NCI-H2171 (cell line): ENCODE results near the gene TMEM236.
"Not testable (repeated sequence)": the region's sequence is repeated elsewhere in the genome, so short reads cannot be mapped to it uniquely, and the experiment has no call there.

Experiments used
- DNase-seq: peaks from one replicate; lab custom pipeline; 2025; lab: John Stamatoyannopoulos, UW

The TMEM236 gene, protein sequence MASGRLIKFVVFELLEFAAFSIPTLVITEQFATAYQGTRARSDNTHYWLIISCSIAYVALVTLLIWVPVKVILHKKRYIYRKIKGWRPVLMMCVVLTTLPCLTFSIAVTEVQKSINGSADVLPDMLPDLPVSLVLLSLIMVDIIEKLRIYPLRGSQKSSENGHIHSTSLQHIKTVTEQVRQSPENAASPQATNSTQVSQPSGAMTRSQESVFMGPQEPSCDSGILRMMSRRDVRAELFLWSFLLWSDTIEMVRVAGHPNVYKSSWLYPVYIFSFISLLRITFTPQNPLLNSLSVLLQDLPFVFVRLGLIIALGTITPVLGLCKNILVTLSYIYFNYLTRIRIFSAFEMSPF

DNA sequence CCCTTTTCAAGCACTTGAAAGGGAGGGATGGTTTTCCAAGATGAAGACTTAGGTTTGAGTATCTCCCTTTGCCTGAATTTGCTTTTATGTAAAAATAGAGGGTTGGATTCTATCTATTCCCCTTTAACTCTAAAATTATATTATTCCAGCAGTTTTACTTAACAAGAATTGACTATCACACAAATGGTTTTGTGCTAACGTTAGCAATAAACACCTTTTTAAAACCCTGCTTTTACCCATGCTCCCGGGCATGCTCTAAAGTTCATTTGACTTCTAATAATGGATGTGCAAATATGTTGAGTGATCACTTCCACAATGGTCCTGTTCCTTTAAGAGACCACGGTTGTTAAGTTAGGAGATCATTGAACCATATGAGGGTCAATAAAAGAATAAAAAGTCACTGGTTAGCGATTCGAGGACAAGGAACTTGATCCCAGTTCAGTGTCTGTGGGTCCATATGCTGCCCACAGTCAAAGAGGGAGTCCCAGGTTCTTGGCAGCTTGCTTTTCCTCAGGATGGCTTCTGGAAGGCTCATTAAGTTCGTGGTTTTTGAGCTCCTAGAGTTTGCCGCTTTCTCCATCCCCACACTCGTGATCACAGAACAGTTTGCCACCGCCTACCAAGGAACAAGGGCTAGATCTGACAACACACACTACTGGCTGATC, at the start of gene TMEM236:
Gene TMEM236 (plus strand): TSS at position 421 of the 665 bp plus-strand sequence. CDS start 95 bp downstream, at position 516.
- no peak for DNase-seq

DNA sequence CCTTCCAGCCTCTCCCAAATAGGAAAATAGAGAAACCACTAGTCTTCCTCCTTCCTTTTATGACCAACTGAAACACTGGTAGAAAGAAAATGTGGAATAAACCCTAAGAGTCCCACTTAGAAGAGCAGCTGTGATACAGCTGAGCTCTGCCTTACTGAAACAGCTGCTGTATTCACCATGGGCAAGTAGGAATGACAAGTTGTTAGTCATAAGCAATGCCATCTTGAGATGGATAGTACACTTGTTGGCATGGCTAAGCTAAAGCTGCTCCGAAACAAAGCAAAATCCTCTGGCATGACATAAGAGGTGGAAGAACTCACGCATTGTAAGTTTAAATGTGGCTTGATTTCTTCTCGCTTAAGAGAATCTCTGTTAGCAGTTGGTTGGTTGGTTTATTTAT, 48.3 kb upstream of the TMEM236 start:
- no peak for DNase-seq

DNA sequence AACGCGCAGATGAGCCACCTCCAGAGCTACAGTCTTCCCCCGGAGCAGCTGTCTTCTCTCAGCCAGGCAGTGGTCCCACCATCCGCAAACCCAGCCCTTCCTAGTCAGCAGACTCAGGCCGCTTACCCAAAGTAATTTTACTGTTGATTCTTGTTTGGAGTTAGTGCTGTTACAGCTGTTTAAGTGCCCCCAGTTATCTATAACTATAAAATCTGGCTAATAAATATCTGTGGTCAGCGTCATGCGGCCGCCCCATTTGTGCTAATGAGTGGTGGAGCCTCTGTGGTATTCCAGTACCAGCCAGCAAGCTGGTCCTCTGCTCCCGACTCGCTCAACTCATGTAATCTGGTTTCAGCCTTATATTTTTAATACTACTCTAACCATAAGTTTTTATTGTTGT, 43.2 kb upstream of the TMEM236 start:
- no peak for DNase-seq

DNA sequence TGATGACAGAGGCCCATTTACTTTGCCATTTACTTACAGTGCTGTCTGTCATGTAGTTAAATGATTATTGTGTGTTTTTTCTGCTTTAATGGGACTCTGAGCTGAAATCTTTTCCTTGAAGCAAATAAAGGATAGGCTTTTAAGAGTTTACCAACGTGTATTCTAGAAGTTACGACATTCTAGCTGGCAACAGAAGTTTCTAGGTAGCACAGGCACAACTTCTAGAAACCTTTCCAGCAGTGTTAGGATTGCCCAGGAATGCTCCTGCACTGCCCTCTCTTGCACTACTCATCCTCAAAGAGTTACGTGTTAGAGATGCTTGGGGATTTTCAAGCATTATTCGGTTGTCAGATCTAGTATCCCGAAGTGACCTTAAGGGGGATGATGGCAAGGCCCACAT, 42.5 kb upstream of the TMEM236 start:
- no peak for DNase-seq

DNA sequence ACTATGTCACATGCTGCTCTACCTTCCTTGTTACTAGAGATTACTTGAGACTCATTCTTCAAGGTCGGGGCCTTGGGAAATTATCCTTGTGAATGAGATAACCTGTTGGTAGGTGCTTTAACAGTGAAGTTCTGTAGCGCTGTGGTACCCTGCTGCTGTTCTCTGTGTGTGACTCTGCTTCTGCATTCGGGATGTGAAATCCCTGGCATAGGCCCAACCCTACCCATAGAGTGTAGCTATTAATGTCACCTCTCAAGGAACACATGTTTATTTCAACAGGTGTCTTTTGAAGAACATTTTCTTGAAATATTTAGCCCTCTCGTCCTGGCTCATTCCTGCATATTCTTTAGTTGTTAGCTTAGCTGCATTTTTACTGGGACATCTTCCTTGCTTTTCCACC, 41.8 kb upstream of the TMEM236 start:
- no peak for DNase-seq

DNA sequence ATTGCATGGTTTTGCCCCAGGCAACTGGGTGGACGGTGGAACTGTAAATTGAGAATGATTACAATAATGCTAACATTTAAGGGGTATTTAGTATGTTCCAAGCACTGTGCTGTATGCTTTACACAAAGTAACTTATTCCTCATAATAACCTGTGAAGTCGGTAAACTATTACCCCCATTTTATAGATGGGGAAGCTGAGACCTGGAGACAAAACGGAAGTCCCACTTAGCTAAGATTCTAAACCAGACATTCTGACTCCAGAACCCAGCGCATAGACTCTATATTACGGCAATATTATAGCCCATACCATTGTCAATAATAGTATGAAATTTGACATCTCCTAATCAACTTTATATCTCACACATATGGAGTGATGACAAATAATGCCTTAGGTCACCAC, 39.9 kb upstream of the TMEM236 start:
- no peak for DNase-seq

DNA sequence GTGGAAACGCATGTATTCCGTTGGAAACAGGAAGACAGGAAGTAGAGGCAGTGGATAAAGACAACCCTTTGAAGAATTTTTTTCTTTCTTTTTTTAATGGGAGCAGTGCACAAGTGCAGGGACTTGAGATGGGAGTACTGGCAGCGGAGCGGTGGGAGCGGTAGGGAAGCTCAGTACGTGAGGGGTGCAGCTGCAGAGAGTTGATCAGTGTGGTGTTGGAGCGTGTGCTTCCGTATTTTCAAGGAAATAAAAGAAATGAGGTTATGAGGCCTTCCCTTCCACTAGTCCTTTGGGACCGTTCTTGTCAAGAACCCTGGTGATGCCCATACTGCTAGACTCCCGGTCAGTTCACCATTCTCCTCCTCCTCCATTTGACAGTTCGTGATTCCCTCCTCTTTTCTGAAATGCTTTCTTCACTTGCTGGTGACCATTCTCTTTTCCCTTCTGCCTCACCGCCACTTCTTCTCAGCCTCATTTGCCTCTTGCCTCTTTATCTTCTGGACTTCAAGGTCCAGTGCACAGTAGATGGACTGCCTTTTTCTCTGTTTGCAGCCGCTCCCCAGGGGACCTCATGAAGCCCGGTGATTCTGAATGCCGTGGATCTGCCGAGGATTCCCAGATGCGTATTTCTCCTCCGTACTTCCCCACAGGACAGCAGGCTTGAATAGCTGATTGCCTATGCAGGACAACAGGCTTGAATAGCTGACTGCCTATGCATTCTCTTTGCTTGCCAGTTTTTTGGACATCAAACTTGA, 39.1 kb upstream of the TMEM236 start:
- no peak for DNase-seq

DNA sequence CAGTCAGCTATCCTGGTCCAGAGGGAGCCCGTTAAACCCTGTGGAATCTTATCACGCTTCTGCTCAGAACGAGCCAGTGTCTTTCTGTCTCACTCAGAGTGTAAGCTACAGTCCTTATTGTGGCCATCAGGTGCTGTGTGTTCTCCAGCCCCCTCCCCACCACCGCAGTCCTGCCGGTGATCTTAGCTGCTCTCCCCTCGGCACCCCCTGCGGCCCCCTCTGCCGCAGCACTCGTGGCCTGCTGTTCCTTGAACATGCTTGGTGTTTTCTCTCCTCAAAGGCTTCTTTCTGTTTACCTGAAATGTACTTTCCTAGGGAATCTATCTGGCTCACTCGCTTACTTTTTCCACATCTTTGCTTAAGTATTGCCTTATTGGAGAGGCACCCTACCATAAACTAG, 38.2 kb upstream of the TMEM236 start:
- no peak for DNase-seq

DNA sequence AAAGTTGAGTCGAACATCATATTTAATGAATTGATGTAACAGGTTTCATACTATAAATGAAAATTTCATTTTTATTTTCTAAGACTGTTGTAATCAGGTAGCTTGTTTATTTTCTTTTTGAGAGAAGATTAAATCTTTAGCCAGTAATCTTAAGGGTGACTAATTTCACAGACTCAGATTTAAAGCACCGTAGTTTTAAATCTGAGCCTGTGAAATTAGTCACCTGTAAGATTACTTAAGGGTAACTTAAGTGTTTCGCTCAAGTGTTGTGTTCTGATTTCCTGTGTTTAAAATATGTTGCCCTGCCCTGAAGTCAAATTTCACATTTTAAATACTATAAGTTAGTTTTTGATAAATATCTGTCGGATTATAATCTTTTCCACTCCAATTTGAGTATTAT, 35.8 kb upstream of the TMEM236 start:
- no peak for DNase-seq

DNA sequence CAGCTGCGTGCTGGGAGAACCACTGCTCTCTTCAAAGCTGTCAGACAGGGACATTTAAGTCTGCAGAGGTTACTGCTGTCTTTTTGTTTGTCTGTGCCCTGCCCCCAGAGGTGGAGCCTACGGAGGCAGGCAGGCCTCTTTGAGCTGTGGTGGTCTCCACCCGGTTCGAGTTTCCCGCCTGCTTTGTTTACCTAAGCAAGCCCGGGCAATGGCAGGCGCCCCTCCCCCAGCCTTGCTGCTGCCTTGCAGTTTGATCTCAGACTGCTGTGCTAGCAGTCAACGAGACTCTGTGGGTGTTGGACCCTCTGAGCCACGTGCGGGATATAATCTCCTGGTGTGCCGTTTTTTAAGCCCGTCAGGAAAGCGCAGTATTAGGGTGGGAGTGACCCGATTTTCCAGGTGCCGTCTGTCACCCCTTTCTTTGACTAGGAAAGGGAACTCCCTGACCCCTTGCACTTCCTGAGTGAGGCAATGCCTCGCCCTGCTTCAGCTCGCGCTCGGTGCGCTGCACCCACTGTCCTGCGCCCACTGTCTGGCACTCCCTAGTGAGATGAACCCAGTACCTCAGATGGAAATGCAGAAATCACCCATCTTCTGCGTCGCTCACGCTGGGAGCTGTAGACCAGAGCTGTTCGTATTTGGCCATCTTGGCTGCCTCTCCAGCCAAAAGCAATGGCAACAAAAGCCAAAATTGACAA, 29.5 kb upstream of the TMEM236 start:
- not testable (repeated sequence) for DNase-seq

DNA sequence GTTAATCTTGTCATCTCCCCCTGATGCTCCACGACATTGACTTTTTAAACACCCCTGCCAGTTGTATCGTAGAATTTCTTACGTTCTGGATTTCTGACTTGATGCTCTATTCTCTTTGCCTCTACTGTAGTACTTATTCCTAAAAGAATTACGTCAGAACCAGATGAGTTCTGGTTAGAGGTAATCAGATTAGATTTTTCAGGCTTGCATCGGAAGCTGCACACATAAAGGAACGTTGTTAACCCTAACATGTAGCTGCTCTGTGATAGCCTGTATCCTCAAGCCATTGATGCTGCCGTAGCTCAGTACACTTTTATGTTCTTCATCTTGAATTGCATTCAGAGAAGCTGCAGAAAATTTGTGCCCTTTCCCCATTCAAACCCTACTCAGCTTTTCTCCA, 26.3 kb upstream of the TMEM236 start:
- no peak for DNase-seq

DNA sequence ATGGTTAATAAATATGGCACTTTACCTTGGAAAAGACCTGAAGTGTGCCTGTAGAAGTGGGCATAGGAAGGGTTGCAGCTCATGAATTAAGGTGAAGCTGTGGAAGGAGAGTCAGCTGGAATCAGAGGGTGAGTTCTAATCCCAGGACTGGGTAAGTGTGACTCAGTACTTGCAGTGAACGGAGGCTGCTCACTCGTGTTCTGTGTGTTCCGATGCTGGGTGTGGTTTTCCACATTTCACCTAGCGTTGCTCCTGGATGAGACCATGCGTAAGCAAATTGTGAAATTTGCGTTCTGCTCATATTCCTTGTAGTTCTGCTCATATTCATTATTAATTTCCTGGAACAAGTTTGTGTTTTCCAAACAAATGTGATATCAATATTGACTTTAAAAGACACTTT, 22.4 kb upstream of the TMEM236 start:
- DNase-seq = no peak

DNA sequence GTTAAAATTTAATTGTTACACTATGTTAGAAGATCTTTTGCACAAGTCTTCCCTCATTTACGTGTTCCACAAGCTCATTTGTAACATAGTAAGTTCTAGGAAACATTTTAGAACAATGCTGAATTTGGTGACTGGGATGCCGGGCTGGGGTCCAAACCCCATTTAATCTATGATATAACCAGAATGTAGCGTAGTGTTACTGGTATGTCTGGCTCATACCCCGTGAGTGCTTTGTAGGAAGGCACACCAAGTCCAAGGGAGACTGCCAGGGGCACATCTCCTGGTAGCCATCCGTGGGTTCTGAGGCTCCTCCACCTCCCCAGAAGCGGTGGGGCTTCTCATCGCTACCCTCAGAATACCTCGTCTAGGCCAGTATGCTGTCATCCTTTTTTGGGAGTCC, 21.3 kb upstream of the TMEM236 start:
- no peak for DNase-seq

DNA sequence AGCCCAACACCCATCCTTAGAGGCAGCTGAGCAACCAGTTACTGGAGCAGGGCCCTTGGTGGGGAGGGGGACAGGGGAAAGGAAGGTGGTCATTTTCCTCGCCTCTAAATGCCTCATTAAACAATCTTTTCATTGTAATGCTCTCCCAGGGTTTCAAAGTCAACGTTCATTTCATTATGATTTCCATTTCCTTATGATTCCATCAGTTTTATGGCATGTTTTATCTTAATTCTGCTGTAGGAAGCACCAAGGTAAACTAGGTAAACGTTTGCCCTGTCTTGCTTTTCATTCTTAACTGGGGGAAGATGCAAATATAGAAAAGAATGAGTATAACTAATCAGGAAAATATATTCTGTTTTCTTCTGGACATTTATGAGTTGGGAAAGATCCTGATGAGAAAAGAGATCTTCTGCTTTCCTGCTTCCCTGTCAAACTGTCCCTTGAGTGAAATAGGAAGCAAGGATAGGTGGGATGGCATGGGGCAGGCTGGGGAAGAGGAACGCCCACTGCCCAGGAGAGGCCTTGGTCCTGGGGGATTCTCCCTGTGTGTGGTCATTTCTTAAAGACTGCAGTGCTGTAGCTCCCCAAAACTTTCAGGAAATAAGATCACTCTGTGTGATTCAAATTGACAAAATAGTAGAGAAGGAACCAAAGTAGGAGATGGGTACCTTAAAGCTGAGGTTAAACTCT, 20.5 kb upstream of the TMEM236 start:
- DNase-seq = no peak

DNA sequence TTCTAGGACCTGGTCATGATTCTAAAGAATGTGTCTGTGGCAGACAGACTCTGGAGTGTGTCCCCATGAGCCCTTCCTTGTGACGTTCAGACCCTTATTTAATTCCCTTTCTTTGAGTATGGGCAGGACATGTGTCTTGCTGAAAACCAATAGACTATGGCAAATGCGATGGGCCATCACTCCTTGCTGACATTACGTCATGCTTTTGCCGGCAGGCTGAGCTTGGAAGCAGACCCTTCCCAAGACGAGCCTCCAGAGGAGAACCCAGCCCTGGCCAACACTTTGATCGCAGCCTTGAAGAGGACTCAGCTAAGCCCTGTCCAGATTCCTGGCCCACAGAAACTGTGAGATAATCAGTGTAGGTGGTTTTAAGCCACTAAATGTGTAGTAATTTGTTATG, 18.4 kb upstream of the TMEM236 start:
- DNase-seq = no peak

DNA sequence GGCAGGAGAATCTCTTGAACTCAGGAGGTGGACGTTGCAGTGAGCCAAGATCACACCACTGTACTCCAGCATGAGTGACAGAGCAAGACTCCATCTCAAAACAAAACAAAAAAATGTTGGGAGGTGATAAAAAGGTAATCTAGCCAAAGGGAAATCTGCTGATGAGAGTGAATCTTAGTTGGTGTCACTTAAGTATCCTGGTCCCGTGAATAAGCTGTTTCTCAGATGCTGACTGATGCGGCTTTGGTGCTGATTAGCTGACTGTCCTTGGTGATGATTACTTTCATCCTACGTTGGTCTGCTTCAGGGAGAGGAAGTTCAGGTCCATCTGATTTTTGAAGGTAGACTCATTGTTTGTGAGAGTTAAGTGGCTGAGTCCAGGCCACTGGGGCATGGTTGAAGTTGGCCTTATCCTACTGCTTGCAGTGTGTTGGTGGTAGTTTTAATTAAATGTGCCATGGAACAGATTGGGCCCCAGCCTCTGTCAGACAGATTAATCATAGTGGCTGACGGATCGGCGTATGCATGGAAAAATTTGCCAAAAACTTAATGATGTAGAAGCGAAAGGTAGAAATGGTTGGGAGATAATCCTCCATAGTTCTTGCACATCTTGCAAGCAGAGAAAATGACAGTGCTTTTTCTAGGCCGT, 17.4 kb upstream of the TMEM236 start:
- no peak for DNase-seq

DNA sequence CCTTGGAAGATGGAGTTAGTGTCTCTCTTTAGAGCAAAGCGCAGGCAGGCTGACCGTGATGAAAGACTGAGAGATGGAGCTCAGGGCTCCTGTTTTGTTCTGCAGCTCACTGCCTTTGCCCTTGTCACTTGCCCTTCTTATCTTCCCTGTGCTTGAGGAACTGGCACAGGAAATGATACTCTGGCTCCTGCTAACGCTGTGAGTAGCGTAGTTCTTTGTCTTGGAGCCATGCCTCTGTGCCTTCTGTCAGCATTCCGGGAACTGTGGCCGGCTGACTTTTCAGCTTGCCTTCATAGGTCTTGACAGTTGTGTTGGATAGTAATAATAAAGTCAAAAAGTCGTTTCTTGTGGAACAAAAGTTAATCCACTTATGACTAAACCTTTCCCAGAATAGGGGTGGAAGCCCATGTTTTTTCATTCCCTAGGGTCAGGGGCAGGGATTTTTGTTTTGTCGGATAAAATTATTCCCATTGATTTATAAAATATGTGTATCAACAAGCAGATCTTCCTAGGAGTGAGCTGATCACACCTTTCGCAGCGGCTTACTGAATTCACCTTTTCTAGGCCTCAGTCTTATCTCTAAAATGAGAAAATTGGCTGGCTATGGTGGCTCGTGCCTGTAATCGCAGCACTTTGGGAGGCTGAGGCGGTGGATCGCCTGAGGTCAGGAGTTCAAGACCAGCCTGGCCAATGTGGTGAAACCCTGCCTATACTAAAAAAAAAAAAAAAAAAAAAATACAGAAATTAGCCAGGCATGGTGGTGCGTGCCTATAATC, 16.6 kb upstream of the TMEM236 start:
- DNase-seq = no peak

DNA sequence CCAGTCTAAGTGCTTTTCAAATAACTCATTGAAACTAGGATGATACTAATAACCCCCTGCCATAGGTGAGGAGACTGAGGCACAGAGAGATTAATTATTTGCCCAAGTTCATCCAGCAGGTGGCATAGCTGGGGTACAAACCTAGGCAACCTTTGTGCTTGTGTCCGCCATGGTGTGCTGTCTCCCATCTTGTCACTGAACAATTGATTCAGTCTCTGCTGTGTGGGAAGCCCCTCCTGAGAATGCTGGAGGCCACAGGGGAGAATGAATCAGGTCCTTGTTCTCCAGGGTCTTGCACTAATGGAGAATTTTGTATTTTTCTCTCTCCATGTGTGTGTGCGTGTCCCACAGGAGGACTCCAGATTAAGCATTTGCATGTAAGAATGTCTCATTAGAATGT, 15.8 kb upstream of the TMEM236 start:
- DNase-seq = no peak

DNA sequence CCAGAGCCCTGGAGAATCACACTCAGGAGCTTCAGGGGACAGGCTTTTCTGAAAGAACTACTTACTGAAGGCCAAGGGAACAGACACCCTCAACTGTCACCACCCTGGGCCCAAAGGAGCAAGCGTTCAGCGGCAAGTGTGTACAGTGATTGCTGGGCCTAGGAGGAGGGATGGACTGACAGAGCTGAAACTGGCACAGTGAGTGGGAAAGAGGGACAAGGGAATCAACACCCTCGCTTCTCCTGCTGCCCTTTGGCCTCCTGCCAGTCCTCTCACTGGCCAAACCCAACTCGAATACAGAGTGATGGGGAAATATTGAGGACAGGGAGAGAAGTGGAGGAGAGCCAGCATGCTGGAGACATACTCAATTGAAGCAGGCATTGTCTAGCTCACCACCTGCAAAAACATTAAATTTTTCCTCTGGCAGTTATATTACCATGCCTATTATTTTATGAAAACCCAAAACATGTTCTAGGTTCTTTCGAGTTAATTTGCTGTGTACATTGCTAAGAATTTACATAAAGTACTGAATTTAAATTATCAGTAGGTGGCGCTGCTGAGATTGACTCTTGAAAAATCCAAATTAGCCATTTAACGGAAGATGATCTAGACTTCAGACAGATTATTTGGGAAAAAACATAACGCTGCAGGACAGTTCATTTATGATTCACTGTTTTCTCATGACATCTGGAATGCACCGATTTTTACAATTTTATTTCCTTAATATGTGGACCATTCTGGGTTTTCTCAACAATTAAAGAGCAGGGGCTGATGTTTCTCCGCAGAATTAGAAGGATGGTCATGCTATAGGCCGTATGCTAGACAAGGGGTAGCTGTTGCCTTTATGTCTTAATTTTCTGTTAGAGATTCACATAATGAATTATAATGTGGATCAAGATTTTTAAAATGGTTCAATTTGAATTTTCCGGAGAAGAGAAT, 14.7 kb upstream of the TMEM236 start:
- no peak for DNase-seq
